ENCODE measurements around the gene CD99. TPM values are rescaled to one million over a fixed set of nuclear protein-coding genes. Genes with fewer than 3 reads are reported as not detected.

CD99 gene
- total RNA-seq = 361 and 371 TPM in 2 replicates

GRCh38 chrX:2690856-2691542 lies at the start of gene CD99:
TSS of gene CD99 (plus strand) at chrX:2691295. CDS start at chrX:2691361, 66 bp downstream.
- Mint-ChIP-seq H3K27ac (peak within 1 kb of the TSS; percentile 98), H3K9me3 (no peaks in the 10 kb centered on the region), H3K27me3 (peaks cover 3% of the 10 kb centered on the region), H3K4me3 (peak within 1 kb of the TSS; percentile 95), H3K4me1 (peaks cover 32% of the 10 kb centered on the region), H3K36me3 (ENCODE audit: low read depth) (peaks cover 40% of the 10 kb centered on the region)
- DNase-seq = peak; percentile 98
- intact Hi-C loops (cut with micrococcal nuclease) = loop anchor here (1.0 to 10.0 kb wide), 3 partner anchors 19 to 274 kb away; a partner anchor contains a TSS

- Mint-ChIP-seq H3K27ac (no peak overlapping the region), H3K27me3 (no peaks in the 10 kb centered on the region), H3K9me3 (no peaks in the 10 kb centered on the region), H3K36me3 (ENCODE audit: low read depth) (peaks cover 37% of the 10 kb centered on the region), H3K4me3 (no peak overlapping the region), H3K4me1 (peaks cover 18% of the 10 kb centered on the region)
- intact Hi-C loops (cut with micrococcal nuclease) = no loop called here
- DNase-seq = no peak
Observed at GRCh38 chrX:2642146-2642545, 48.9 kb upstream of the CD99 start.

GRCh38 chrX:2642791-2643190 lies 48.3 kb upstream of the CD99 start:
- H3K9me3 Mint-ChIP-seq = no peaks in the 10 kb centered on the region
- no peak for DNase-seq

GRCh38 chrX:2643880-2644279 lies 47.2 kb upstream of the CD99 start:
- Mint-ChIP-seq H3K27me3 (no peaks in the 10 kb centered on the region), H3K36me3 (ENCODE audit: low read depth) (peaks cover 32% of the 10 kb centered on the region), H3K27ac (no peak overlapping the region), H3K9me3 (no peaks in the 10 kb centered on the region), H3K4me3 (no peak overlapping the region), H3K4me1 (peaks cover 25% of the 10 kb centered on the region)
- intact Hi-C loops (cut with micrococcal nuclease) = loop anchor here (1.0 kb wide), 1 partner anchor 168 kb away; no protein-coding TSS in a partner anchor
- DNase-seq = no peak

More at GRCh38 chrX:2642791-2643190, 48.3 kb upstream of the CD99 start:
- no peak overlapping the region for H3K4me3 Mint-ChIP-seq
- H3K4me1 Mint-ChIP-seq = peaks cover 24% of the 10 kb centered on the region
- intact Hi-C loops (cut with micrococcal nuclease) = no loop called here
- peaks cover 37% of the 10 kb centered on the region for H3K36me3 Mint-ChIP-seq (ENCODE audit: low read depth)
- H3K27ac Mint-ChIP-seq = peak overlapping the region; percentile 44
- H3K27me3 Mint-ChIP-seq = no peaks in the 10 kb centered on the region

GRCh38 chrX:2645563-2645962 lies 45.5 kb upstream of the CD99 start:
- intact Hi-C loops (cut with micrococcal nuclease) = no loop called here
- Mint-ChIP-seq H3K4me1 (peaks cover 25% of the 10 kb centered on the region), H3K27ac (no peak overlapping the region)

GRCh38 chrX:2647627-2648026 lies 43.5 kb upstream of the CD99 start:
- Mint-ChIP-seq H3K27me3 (no peaks in the 10 kb centered on the region), H3K4me1 (peaks cover 25% of the 10 kb centered on the region), H3K9me3 (peaks cover 8% of the 10 kb centered on the region), H3K27ac (peak overlapping the region; percentile 83), H3K36me3 (ENCODE audit: low read depth) (peaks cover 29% of the 10 kb centered on the region), H3K4me3 (peak overlapping the region; percentile 18)
- DNase-seq = no peak
- intact Hi-C loops (cut with micrococcal nuclease) = loop anchor here (1.0 to 2.0 kb wide), 3 partner anchors 45 to 63 kb away; no protein-coding TSS in a partner anchor

More at GRCh38 chrX:2645563-2645962, 45.5 kb upstream of the CD99 start:
- Mint-ChIP-seq H3K36me3 (ENCODE audit: low read depth) (peaks cover 30% of the 10 kb centered on the region), H3K9me3 (peaks cover 8% of the 10 kb centered on the region), H3K27me3 (no peaks in the 10 kb centered on the region), H3K4me3 (no peak overlapping the region)
- DNase-seq = no peak

- no peak overlapping the region for H3K27ac Mint-ChIP-seq
- intact Hi-C loops (cut with micrococcal nuclease) = no loop called here
- H3K4me1 Mint-ChIP-seq = peaks cover 18% of the 10 kb centered on the region
- no peak for DNase-seq
- H3K27me3 Mint-ChIP-seq = no peaks in the 10 kb centered on the region
- peaks cover 29% of the 10 kb centered on the region for H3K36me3 Mint-ChIP-seq (ENCODE audit: low read depth)
- H3K4me3 Mint-ChIP-seq = no peak overlapping the region
- peaks cover 8% of the 10 kb centered on the region for H3K9me3 Mint-ChIP-seq
Observed at GRCh38 chrX:2650037-2650436, 41.1 kb upstream of the CD99 start.

GRCh38 chrX:2650865-2651264 lies 40.2 kb upstream of the CD99 start:
- intact Hi-C loops (cut with micrococcal nuclease) = no loop called here
- no peak overlapping the region for H3K4me3 Mint-ChIP-seq
- DNase-seq = no peak
- no peak overlapping the region for H3K27ac Mint-ChIP-seq
- H3K9me3 Mint-ChIP-seq = peaks cover 8% of the 10 kb centered on the region
- H3K36me3 Mint-ChIP-seq (ENCODE audit: low read depth) = peaks cover 26% of the 10 kb centered on the region
- no peaks in the 10 kb centered on the region for H3K27me3 Mint-ChIP-seq
- peaks cover 18% of the 10 kb centered on the region for H3K4me1 Mint-ChIP-seq

GRCh38 chrX:2652106-2652505 lies 39.0 kb upstream of the CD99 start:
- H3K27me3 Mint-ChIP-seq = no peaks in the 10 kb centered on the region
- peaks cover 8% of the 10 kb centered on the region for H3K9me3 Mint-ChIP-seq
- no peak overlapping the region for H3K27ac Mint-ChIP-seq
- no peak for DNase-seq
- intact Hi-C loops (cut with micrococcal nuclease) = no loop called here
- peaks cover 25% of the 10 kb centered on the region for H3K36me3 Mint-ChIP-seq (ENCODE audit: low read depth)
- peaks cover 13% of the 10 kb centered on the region for H3K4me1 Mint-ChIP-seq
- no peak overlapping the region for H3K4me3 Mint-ChIP-seq

- intact Hi-C loops (cut with micrococcal nuclease) = no loop called here
- peaks cover 6% of the 10 kb centered on the region for H3K9me3 Mint-ChIP-seq
- H3K27ac Mint-ChIP-seq = peak overlapping the region; percentile 3
- no peaks in the 10 kb centered on the region for H3K27me3 Mint-ChIP-seq
- H3K4me1 Mint-ChIP-seq = peaks cover under 1% of the 10 kb centered on the region
- H3K4me3 Mint-ChIP-seq = no peak overlapping the region
- DNase-seq = no peak
- H3K36me3 Mint-ChIP-seq (ENCODE audit: low read depth) = peaks cover 11% of the 10 kb centered on the region
Observed at GRCh38 chrX:2654436-2655340, 36.4 kb upstream of the CD99 start.

GRCh38 chrX:2656257-2656836 lies 34.7 kb upstream of the CD99 start:
- intact Hi-C loops (cut with micrococcal nuclease) = no loop called here
- no peak for DNase-seq
- H3K4me3 Mint-ChIP-seq = no peak overlapping the region
- no peaks in the 10 kb centered on the region for H3K36me3 Mint-ChIP-seq (ENCODE audit: low read depth)
- no peaks in the 10 kb centered on the region for H3K27me3 Mint-ChIP-seq
- H3K9me3 Mint-ChIP-seq = no peaks in the 10 kb centered on the region
- H3K4me1 Mint-ChIP-seq = peaks cover 2% of the 10 kb centered on the region
- H3K27ac Mint-ChIP-seq = no peak overlapping the region

- Mint-ChIP-seq H3K27ac (no peak overlapping the region), H3K4me3 (no peak overlapping the region), H3K4me1 (peaks cover 2% of the 10 kb centered on the region), H3K9me3 (no peaks in the 10 kb centered on the region), H3K36me3 (ENCODE audit: low read depth) (no peaks in the 10 kb centered on the region), H3K27me3 (no peaks in the 10 kb centered on the region)
- intact Hi-C loops (cut with micrococcal nuclease) = no loop called here
- no peak for DNase-seq
Observed at GRCh38 chrX:2657532-2658113, 33.5 kb upstream of the CD99 start.

- Mint-ChIP-seq H3K4me3 (no peak overlapping the region), H3K36me3 (ENCODE audit: low read depth) (no peaks in the 10 kb centered on the region), H3K4me1 (peaks cover 2% of the 10 kb centered on the region), H3K27me3 (no peaks in the 10 kb centered on the region), H3K27ac (no peak overlapping the region), H3K9me3 (no peaks in the 10 kb centered on the region)
- intact Hi-C loops (cut with micrococcal nuclease) = no loop called here
- DNase-seq = no peak
Observed at GRCh38 chrX:2658585-2659292, 32.4 kb upstream of the CD99 start.

Data from activated CD4-positive, alpha-beta T cell treated with anti-CD3 and anti-CD28 coated beads, Interleukin-2, amount 10 ng/mL, durations not matched to agents 24 days and 14 days (primary cell).